HEK293 (cell line): Measurements from ENCODE around the gene ARHGAP32.

Experiments used
- CTCF ChIP-seq: fragments of 450-650 bp; formaldehyde crosslinking; IDR thresholded peaks from 2 replicates; pipeline ENCODE4 v1.5.1; 2016; ENCODE audit warnings: missing biosample characterization, missing genetic modification characterization
- MYNN ChIP-seq: fragments of 450-650 bp; formaldehyde crosslinking; IDR thresholded peaks from 2 replicates; pipeline ENCODE4 v1.5.1; 2016; ENCODE audit warnings: missing biosample characterization, missing genetic modification characterization, borderline replicate concordance
- SP2 ChIP-seq: fragments of 450-650 bp; formaldehyde crosslinking; IDR thresholded peaks from 2 replicates; pipeline ENCODE4 v1.5.1; 2016; ENCODE audit warnings: missing biosample characterization, missing genetic modification characterization
- YY1 ChIP-seq: fragments of 450-650 bp; formaldehyde crosslinking; IDR thresholded peaks from 2 replicates; pipeline ENCODE4 v1.5.1; 2018; ENCODE audit warnings: missing biosample characterization, missing genetic modification characterization
- YY2 ChIP-seq: fragments of 450-650 bp; formaldehyde crosslinking; IDR thresholded peaks from 2 replicates; pipeline ENCODE4 v1.5.1; 2016; ENCODE audit warnings: missing biosample characterization, missing genetic modification characterization
- ZBTB7A ChIP-seq: fragments of 450-650 bp; formaldehyde crosslinking; IDR thresholded peaks from 2 replicates; pipeline ENCODE4 v1.5.1; 2016; ENCODE audit warnings: low read depth, missing biosample characterization, missing genetic modification characterization
- ZBTB8A ChIP-seq: fragments of 450-650 bp; formaldehyde crosslinking; IDR thresholded peaks from 2 replicates; pipeline ENCODE4 v1.5.1; 2016; ENCODE audit warnings: missing biosample characterization, missing genetic modification characterization
- ZNF121 ChIP-seq: fragments of 450-650 bp; formaldehyde crosslinking; IDR thresholded peaks from 2 replicates; pipeline ENCODE4 v1.5.1; 2016; ENCODE audit warnings: missing biosample characterization, missing genetic modification characterization
- ZNF19 ChIP-seq: fragments of 450-650 bp; formaldehyde crosslinking; IDR thresholded peaks from 2 replicates; pipeline ENCODE4; 2016; ENCODE audit warnings: missing biosample characterization, missing genetic modification characterization, low read depth
- ZNF837 ChIP-seq: fragments of 450-650 bp; formaldehyde crosslinking; IDR thresholded peaks from 2 replicates; pipeline ENCODE4 v1.5.1; 2016; ENCODE audit warnings: missing biosample characterization, missing genetic modification characterization
- TF ChIP-seq, protein P1 (sequence below): fragments of 450-650 bp; formaldehyde crosslinking; IDR thresholded peaks from 2 replicates; pipeline ENCODE4 v1.5.1; 2016; ENCODE audit warnings: missing biosample characterization, missing genetic modification characterization

GRCh38 chr11:129013737-129014475 is 178.2 kb downstream of the ARHGAP32 start:
- TF ChIP-seq YY2 (tag by site-specific recombination) (no peak), ZBTB7A (tag by site-specific recombination) (no peak), MYNN (tag by site-specific recombination) (no peak), ZNF19 (tag by site-specific recombination) (no peak), CTCF (tag by site-specific recombination) (no peak), YY1 (tag by site-specific recombination) (no peak), ZNF837 (tag by site-specific recombination) (no peak), SP2 (tag by site-specific recombination) (no peak), ZBTB8A (no peak), ZNF121 (no peak)
- TF ChIP-seq, protein P1, sequence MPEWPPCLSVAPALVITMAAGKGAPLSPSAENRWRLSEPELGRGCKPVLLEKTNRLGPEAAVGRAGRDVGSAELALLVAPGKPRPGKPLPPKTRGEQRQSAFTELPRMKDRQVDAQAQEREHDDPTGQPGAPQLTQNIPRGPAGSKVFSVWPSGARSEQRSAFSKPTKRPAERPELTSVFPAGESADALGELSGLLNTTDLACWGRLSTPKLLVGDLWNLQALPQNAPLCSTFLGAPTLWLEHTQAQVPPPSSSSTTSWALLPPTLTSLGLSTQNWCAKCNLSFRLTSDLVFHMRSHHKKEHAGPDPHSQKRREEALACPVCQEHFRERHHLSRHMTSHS (tag by site-specific recombination) = no peak
